IMR-90 (cell line): Measurements from ENCODE around the gene EML3. TPM values are rescaled to one million over a fixed set of nuclear protein-coding genes. Genes with fewer than 3 reads are reported as not detected.
A peak's percentile ranks its signal among the peaks of the same experiment; 100 is the strongest.

Experiments used
- ATAC-seq: fragments of 200-7000 bp; cut with Tn5 transposase; 2 replicates; pipeline ENCODE4 v1.9.1; 2020; ENCODE audit warnings: low read depth, mild to moderate bottlenecking, moderate library complexity
- BruUV-seq: library from RNA; stranded (reverse); fragments of 400-500 nt; replicated peaks from 2 replicates; lab custom pipeline; 2021; lab: Mats Ljungman, UMichigan
- CTCF ChIA-PET: fragments of 300-600 bp; formaldehyde crosslinking; extraction: SDS; loops from one replicate; lab custom pipeline; 2021; ENCODE audit warnings: antibody characterized with exemption; lab: Yijun Ruan, JAX
- POLR2A ChIA-PET: fragments of 300-600 bp; sonication (Branson Sonifier 250); formaldehyde crosslinking; loops from one replicate; lab custom pipeline; 2022; ENCODE audit warnings: antibody characterized with exemption; ENCODE audit not compliant: unreplicated experiment; lab: Charles Lee
- DNase-seq: peaks from one replicate; pipeline ENCODE4 v3.0.0; 2013
- H2AFZ ChIP-seq: replicated peaks from 2 replicates; pipeline ENCODE3; 2013; ENCODE audit warnings: low read length, mild to moderate bottlenecking; ENCODE audit not compliant: poor library complexity
- H2AK5ac ChIP-seq: 2 replicates; pipeline ENCODE4 v1.6.1; 2013; ENCODE audit warnings: low read depth, low read length, inconsistent platforms
- H2AK9ac ChIP-seq: replicated peaks from 2 replicates; pipeline ENCODE3; 2013; ENCODE audit warnings: mild to moderate bottlenecking, low read depth, low read length, moderate library complexity; ENCODE audit not compliant: poor library complexity
- H2BK120ac ChIP-seq: 2 replicates; pipeline ENCODE4 v1.6.1; 2013; ENCODE audit warnings: low read depth, low read length, inconsistent platforms
- H2BK15ac ChIP-seq: 3 replicates; pipeline ENCODE4 v1.6.1; 2013; ENCODE audit warnings: low read depth, low read length, inconsistent platforms
- H2BK20ac ChIP-seq: 2 replicates; pipeline ENCODE4 v1.6.1; 2013; ENCODE audit warnings: low read depth, mild to moderate bottlenecking, inconsistent platforms, low read length, moderate library complexity
- H2BK5ac ChIP-seq: 2 replicates; pipeline ENCODE4 v1.6.1; 2013; ENCODE audit warnings: mild to moderate bottlenecking, low read depth, low read length, inconsistent platforms; ENCODE audit not compliant: poor library complexity, severe bottlenecking
- H3K14ac ChIP-seq: replicated peaks from 2 replicates; pipeline ENCODE4 v1.6.1; 2013; ENCODE audit warnings: low read depth, low read length, inconsistent platforms
- H3K18ac ChIP-seq: 2 replicates; pipeline ENCODE4 v1.6.1; 2013; ENCODE audit warnings: low read depth, low read length, control low read depth
- H3K23ac ChIP-seq: 2 replicates; pipeline ENCODE4 v1.6.1; 2013; ENCODE audit warnings: low read depth, low read length, inconsistent platforms
- H3K27ac ChIP-seq: 2 replicates; pipeline ENCODE4 v1.5.1; 2013; ENCODE audit warnings: mild to moderate bottlenecking, control low read depth, low read length; ENCODE audit not compliant: insufficient read depth
- H3K27me3 ChIP-seq: 2 replicates; pipeline ENCODE4 v1.6.1; 2013; ENCODE audit warnings: low read length; ENCODE audit not compliant: control insufficient read depth, insufficient read depth
- H3K36me3 ChIP-seq: 2 replicates; pipeline ENCODE4 v1.6.1; 2013; ENCODE audit warnings: low read length, mixed read lengths; ENCODE audit not compliant: control insufficient read depth, insufficient read depth
- H3K4ac ChIP-seq: 2 replicates; pipeline ENCODE4 v1.6.1; 2013; ENCODE audit warnings: low read depth, low read length, inconsistent platforms
- H3K4me1 ChIP-seq: 2 replicates; pipeline ENCODE4 v1.6.1; 2013; ENCODE audit warnings: low read length, mixed read lengths; ENCODE audit not compliant: control insufficient read depth, insufficient read depth
- H3K4me2 ChIP-seq: 2 replicates; pipeline ENCODE4 v1.6.1; 2013; ENCODE audit warnings: low read depth, mild to moderate bottlenecking, control low read depth, low read length, moderate library complexity
- H3K4me3 ChIP-seq: 2 replicates; pipeline ENCODE4 v1.5.1; 2013; ENCODE audit warnings: low read depth, mild to moderate bottlenecking, control low read depth, low read length, moderate library complexity; ENCODE audit not compliant: insufficient read depth
- H3K56ac ChIP-seq: 2 replicates; pipeline ENCODE4 v1.6.1; 2013; ENCODE audit warnings: low read length, inconsistent platforms; ENCODE audit not compliant: insufficient read depth; ENCODE audit errors: extremely low read depth
- H3K79me1 ChIP-seq, 2 experiments: 2 replicates each; pipeline ENCODE4 v1.6.1; 2013; ENCODE audit warnings: low read length in 2 of 2, inconsistent platforms in 1 of 2, low read depth in 1 of 2
- H3K9ac ChIP-seq: 2 replicates; pipeline ENCODE4 v1.6.1; 2013; ENCODE audit warnings: low read depth, low read length, control low read depth
- H3K9me1 ChIP-seq: 2 replicates; pipeline ENCODE4 v1.6.1; 2013; ENCODE audit warnings: low read length, inconsistent platforms; ENCODE audit not compliant: insufficient read depth
- H3K9me3 ChIP-seq: 2 replicates; pipeline ENCODE4 v1.6.1; 2013; ENCODE audit warnings: low read length; ENCODE audit not compliant: control insufficient read depth, insufficient read depth
- H4K20me1 ChIP-seq: 2 replicates; pipeline ENCODE4 v1.6.1; 2013; ENCODE audit warnings: low read length, inconsistent platforms; ENCODE audit not compliant: insufficient read depth
- H4K5ac ChIP-seq: 2 replicates; pipeline ENCODE4 v1.6.1; 2013; ENCODE audit warnings: mild to moderate bottlenecking, low read depth, low read length, control low read depth
- H4K8ac ChIP-seq, 2 experiments: 2 replicates each; pipeline ENCODE4 v1.6.1; 2013; ENCODE audit warnings: low read depth in 2 of 2, low read length in 2 of 2, control low read depth in 1 of 2, inconsistent platforms in 1 of 2
- H4K91ac ChIP-seq: 2 replicates; pipeline ENCODE4 v1.6.1; 2013; ENCODE audit warnings: low read depth, low read length, inconsistent platforms; ENCODE audit not compliant: insufficient read depth
- MXI1 ChIP-seq: IDR thresholded peaks from 2 replicates; pipeline ENCODE4 v1.6.1; 2012; ENCODE audit warnings: low read depth, mild to moderate bottlenecking, low read length, moderate library complexity, borderline replicate concordance
- NFE2L2 ChIP-seq: fragments of 150-350 bp; IDR thresholded peaks from 2 replicates; pipeline ENCODE4 v1.6.1; 2016; ENCODE audit warnings: low read depth, mild to moderate bottlenecking, low read length
- POLR2A ChIP-seq: IDR thresholded peaks from 2 replicates; pipeline ENCODE4 v1.6.1; 2012; ENCODE audit warnings: mild to moderate bottlenecking, low read depth, low read length
- RAD21 ChIP-seq: IDR thresholded peaks from 2 replicates; pipeline ENCODE4 v1.6.1; 2012; ENCODE audit warnings: low read length, improper control_type of control experiment
- RFX5 ChIP-seq: IDR thresholded peaks from 2 replicates; pipeline ENCODE4 v1.8.0; 2012; ENCODE audit warnings: low read depth, mild to moderate bottlenecking, low read length, moderate library complexity
- SMC3 ChIP-seq: fragments of 150-350 bp; IDR thresholded peaks from 2 replicates; pipeline ENCODE4 v1.6.1; 2016; ENCODE audit warnings: low read depth, mild to moderate bottlenecking, antibody characterized with exemption, low read length, moderate library complexity
- WGBS, 2 experiments: methylation state at CpG; one replicate each; pipeline versions ENCODE4 v1.1.5 to v1.1.7; 2013; ENCODE audit warnings: missing lambda C conversion rate in 2 of 2; ENCODE audit not compliant: insufficient read length in 1 of 2; ENCODE audit errors: extremely low coverage in 2 of 2; 5-methylcytosine and 5-hydroxymethylcytosine counted together
- dilution Hi-C: fragments of 300-500 bp; cut with HindIII; formaldehyde crosslinking; loops from one replicate; pipeline ENCODE4 v1.14.3; 2018; ENCODE audit warnings: low sequenced_read_pairs; ENCODE audit not compliant: unreplicated experiment
- in situ Hi-C: fragments of 300-500 bp; cut with MboI; formaldehyde crosslinking; loops from 3 replicates; pipeline ENCODE4 v1.14.3; 2019; ENCODE audit warnings: low sequenced_read_pairs, inconsistent platforms, mixed read lengths
- intact Hi-C: fragments of 100-400 bp; cut with micrococcal nuclease; formaldehyde crosslinking; loops from 2 replicates; pipeline ENCODE4 v1.10.0; 2022
- polyA plus RNA-seq, 3 experiments: library from polyadenylated mRNA; depleted of rRNA; stranded (reverse); fragments of >200 nt; gene quantifications; 2 replicates each; pipeline ENCODE4 v1.2.3, GENCODE V29; 2012; ENCODE audit warnings: low replicate concordance in 1 of 3
- total RNA-seq: library from RNA; depleted of rRNA; stranded (reverse); fragments of >200 nt; gene quantifications from 2 replicates; pipeline ENCODE4 v1.2.3, GENCODE V29; 2012
- TF ChIP-seq, protein P1 (sequence below): fragments of 150-350 bp; IDR thresholded peaks from 2 replicates; pipeline ENCODE4 v1.6.1; 2016; ENCODE audit warnings: low read depth, mild to moderate bottlenecking, low read length, moderate library complexity, borderline replicate concordance

EML3 gene
- total and polyA plus RNA-seq, 2 of the 4 experiments (the other 2 are of a cell fraction), result 5.0 to 24.7 TPM

- Histone ChIP-seq H2BK15ac (no peak overlapping the region), H2BK120ac (no peak overlapping the region), H4K20me1 (peaks cover 11% of the 10 kb centered on the region), H3K79me1 (peaks cover 19 to 25% of the 10 kb centered on the region in 2 experiments), H2AFZ (no peak overlapping the region), H2AK5ac (no peak overlapping the region), H2AK9ac (no peak overlapping the region), H4K91ac (no peak overlapping the region), H3K4me3 (no peak overlapping the region), H3K23ac (no peak overlapping the region), H3K9ac (no peak overlapping the region), H4K5ac (no peak overlapping the region), H3K4me2 (no peak overlapping the region), H2BK5ac (no peak overlapping the region), H2BK20ac (no peak overlapping the region), H3K9me3 (no peaks in the 10 kb centered on the region), H3K18ac (no peak overlapping the region), H3K4ac (no peak overlapping the region), H3K4me1 (peaks cover 10% of the 10 kb centered on the region), H3K56ac (no peak overlapping the region), H3K27ac (no peak overlapping the region), H4K8ac (no peak overlapping the region), H3K27me3 (no peaks in the 10 kb centered on the region), H3K36me3 (peaks cover 28% of the 10 kb centered on the region), H3K14ac (no peak overlapping the region), H3K9me1 (no peaks in the 10 kb centered on the region)
- dilution Hi-C loops (no loop called here), in situ Hi-C loops (no loop called here), intact Hi-C loops (loop anchor here (5.0 kb wide), 1 partner anchor 248 kb away; no protein-coding TSS in a partner anchor)
- TF ChIP-seq RAD21, result no peak
- TF ChIP-seq, protein P1, sequence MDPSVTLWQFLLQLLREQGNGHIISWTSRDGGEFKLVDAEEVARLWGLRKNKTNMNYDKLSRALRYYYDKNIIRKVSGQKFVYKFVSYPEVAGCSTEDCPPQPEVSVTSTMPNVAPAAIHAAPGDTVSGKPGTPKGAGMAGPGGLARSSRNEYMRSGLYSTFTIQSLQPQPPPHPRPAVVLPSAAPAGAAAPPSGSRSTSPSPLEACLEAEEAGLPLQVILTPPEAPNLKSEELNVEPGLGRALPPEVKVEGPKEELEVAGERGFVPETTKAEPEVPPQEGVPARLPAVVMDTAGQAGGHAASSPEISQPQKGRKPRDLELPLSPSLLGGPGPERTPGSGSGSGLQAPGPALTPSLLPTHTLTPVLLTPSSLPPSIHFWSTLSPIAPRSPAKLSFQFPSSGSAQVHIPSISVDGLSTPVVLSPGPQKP, result no peak
- no peak for TF ChIP-seq POLR2A
- TF ChIP-seq MXI1, result peak; percentile 50; the same call in 1 of the 2 replicates
- no peak for TF ChIP-seq SMC3
- TF ChIP-seq RFX5, result no peak
- TF ChIP-seq NFE2L2, result no peak
- BruUV-seq, result no TSS peak
- 89% methylated on average over 5 of the region's 8 CpGs; no CpG with 5 or more reads in 1 of the 2 experiments for WGBS, 2 experiments
- DNase-seq, result no peak
- ChIA-PET POLR2A (no interaction called here), CTCF (no interaction called here)
- ATAC-seq, result no peak
These were observed 1.7 kb upstream of the EML3 start for GRCh38 chr11:62614275-62614674.
